NCI-H1436 treated with DMSO at 0.1 percent for 48 hours (cell line): Measurements from ENCODE around the gene ACSS1.

ENCODE experiments used
- DNase-seq: peaks from one replicate; lab custom pipeline; 2025; lab: John Stamatoyannopoulos, UW

Gene ACSS1

DNA sequence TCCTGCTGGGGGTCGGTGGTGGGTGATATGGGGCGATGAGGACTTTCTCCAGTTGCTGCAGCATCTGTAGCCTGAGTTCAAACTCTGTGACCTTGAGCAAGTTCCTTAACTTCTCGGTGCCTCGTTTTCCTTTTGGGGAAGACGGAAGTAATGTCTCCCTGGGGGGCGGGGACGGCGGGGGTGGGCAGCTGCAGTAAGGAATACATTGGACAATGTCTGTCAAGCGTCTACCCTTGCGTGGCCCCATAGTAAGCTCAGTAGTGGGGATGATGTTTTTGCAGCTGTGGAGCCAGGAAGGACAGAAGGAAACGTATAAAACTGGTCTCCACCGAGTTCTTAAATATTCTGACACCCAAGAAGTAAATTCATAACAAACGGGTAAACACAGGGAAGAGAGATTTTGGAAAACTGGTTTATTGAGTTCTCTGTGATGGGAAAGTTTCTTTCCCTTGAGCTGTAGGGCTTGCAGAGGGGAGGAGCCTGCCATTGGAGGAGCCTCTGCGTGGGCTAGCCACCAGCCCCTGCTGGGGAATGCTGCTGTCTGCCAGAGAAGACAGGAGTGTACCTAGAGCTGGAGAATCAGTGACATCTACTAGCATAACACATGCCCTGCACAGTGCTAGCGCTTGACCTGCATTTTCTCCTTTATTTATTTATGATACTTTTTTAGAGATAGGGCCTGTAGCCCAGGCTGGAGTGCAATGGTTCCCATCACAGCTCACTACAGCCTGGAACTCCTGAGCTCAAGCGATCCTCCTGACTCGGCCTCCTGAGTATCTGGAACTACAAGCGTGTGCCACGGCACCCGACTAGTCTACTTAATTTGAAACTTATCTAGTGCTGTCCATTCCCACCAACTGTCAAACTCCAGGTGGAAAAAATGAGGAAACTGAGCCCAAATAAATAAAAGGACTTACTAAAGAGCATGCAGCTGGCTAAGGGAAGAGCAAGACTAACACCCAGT, 1.2 kb upstream of the ACSS1 start:
- DNase-seq, result no peak

DNA sequence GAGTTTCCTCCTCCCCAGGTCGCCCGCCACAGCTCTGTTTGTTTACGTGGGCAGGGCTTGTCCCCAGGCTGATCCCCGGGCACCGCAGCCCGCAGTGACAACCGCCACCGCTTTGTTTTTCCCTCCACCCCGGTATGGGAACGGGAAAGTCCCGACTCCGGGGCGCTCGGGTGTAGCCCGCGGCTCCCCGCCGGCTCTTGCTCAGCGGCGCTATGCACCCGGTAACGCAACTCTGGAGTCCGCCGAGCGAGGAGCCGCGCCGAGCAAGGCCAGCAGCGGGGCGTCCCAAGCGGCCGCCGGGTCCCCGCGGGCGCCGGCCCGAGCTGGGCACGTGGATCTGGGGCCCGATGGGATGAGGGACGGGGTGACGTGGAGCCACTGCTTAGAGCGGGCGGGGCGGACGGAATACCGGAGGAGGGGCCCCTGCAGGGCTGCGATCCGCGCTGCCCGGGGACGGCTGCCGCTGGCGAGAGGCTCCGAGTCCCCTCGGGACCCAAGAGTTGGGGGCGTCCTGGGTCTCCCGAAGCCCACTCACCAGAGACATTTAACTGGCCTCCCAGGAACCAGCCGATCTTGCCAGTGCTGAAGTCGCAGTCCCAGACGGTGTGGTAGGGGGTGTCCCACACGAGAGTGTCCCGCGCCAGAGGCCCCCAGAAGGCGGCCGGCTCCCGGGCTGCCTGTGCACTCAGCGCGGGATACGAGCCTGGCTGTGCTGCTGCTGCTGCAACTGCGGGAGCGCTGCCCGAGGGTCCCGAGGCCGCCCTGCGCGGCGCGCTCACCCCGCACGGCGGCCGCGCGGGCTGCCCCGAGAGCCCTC, 497 bp downstream of the ACSS1 start:
- DNase-seq, result no peak

DNA sequence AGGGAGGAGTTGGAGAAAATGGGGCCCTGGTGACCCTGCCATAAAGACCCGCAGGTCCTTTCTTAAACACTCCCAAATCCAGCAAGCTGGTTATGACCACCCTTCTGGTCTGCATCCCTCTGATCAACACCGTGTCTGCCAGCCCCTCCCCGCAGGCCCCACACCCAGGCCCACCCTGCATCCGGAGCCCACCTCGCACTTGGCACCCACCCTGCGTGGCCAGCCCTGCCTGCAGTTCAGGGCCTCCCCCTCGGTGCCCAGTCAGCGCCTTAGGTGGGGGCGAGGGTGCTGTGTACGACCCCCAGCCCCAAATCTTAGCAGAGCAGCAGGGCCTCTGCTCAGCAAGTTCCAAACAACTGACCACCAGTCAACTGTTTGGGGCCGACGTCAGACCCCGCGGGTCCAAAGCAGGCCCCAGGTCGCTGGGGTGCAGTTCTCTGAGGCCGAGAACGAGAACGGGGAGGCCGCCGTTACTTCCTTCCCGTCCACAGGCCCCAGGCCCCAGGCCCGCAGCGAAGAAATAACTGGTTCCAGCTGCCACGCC, 1.2 kb downstream of the ACSS1 start:
- DNase-seq, result no peak

DNA sequence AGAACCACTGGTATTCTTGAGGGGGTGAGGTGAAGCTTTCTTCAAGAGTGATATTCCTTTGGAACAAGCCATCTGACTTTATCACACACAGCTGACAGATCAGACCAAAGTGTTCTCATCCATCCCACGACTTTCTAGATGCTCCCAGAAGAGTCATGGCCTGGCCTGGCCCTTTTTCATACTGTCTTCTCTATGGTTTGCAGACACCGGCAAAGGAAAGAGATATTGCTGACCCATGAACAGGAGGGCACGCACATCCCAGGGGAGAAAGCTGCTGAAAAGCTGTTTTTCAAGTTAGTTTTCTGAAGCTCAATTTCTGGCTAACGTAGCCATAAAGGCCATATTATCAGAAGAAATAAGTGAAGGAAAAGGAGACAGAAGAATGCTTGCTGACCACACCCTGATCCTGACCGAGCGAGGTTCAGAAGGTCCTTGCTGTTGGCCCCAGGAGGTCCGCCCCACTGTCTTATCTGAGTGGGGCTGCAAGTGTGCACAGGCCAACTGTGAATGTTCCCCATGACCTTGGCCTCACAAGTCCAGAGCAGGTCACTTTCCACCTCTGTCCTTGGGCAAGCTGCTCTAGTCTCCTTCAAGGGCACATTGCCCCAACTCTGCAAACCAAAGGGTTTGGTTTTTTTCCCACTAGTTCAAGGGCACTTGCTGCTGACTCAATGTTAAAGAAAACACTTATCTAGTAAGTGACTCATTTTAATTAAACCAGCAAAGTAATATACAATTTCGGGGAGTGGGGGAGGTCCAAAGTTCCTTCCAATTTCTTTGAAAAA, 2.0 kb downstream of the ACSS1 start:
- DNase-seq, result no peak

DNA sequence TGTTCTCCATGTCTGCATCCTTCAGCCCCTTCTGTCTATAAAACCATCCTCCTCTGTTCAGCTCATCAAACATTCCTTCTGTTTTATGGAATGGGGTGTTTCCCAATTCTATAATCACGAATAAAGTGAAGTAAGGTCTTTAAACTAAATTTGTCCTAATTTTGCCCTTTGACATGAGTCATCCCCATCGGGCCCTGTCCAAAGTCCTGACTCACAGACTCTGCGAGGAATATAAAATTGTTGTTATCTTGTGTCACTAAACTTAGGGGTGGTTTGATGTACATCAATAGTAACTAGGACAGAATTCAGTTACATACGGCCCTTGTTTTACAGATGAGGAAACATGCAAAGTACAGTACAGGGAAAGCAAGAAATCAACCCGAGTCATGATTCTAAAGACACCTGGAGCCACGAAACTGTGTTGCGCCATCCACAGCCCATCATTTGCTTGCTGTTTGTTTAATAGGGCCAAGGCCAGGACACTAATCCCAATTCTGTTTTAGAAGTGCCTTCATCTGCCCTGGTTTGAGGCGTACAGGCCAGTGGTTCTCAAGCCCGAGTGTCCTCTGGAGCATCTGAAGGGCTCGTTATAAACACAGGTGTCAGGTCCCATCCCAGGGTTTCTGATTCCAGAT, 2.8 kb downstream of the ACSS1 start:
- DNase-seq, result no peak

DNA sequence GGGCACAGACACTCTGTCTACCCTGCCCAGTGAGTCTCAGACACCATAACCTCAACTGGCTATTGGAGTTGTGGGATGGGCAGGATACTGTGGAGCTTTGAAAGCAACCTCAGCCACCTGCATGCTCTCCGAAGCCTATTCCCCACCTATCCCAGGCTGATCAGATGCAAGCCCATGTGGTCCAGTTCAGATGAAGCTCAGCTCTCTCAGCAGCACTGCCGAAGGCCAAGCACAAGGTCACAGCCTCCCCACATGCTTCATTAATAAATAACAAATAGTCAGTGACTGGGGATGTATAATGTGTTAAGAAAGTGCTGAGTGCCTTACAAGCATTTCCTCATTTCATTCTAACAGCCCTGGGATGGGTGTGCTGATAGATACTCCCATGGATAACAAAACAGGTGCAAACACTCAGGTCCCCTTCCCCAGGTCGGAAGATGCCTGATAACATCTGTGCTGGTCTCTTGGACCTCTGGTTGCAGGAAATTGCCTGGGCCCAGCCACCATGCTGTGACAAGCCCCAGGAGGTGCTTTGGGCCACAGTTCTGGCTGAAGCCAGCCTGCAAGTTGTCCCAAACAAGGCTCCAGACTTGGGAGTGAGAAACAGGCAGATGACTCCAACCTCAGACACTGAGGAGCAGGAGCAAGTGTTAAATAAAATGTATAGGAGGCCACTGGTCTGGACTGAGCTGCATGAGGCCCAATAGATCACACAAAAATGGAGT, 3.7 kb downstream of the ACSS1 start:
- no peak for DNase-seq

GRCh38 chr20:25053255-25054031, 4.5 kb downstream of the ACSS1 start:
- DNase-seq, result no peak

GRCh38 chr20:25052255-25053194, 5.4 kb downstream of the ACSS1 start:
- DNase-seq, result no peak

- no peak for DNase-seq
These were observed 6.4 kb downstream of the ACSS1 start for GRCh38 chr20:25051386-25052155.

DNA sequence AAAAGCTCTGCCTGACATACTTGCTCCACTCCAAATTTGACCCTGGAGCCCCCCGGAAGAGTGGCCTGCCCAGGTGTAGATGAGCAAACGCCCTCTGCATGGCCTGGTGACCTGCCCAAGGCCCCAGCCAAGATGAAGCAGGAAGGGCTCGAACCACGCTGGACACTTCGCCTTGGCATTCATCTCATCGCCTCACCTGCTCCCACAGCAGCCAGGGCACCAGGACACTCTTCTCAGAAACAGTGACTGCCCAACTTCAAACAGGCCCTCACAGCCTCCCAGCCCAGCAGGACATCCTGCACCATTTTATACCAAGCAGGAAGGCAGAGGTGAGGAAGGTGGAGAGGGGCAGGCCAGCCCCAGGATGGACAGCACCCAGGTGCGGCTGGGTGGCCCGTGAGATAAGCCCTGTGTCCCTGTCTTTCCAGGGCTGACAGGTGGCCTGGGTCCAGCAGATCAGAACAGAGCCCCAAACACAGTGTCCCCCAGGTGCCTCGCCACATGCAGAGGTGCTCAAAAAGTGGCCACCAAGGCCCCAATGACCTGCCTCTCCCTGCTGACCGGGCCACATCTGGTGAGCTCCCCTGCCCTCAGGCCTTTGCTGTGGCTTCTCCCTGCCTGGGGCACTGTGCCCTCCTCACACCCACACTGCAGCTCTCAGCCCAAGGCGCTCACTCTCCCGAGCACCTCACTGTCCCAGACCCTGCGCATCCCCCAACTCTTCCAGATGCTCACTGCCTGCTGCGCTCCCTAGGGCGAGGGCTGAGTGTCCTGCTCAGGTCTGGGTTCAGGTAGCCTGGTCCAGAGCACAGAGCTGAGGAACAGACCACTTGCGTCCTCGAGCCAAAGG, 7.2 kb downstream of the ACSS1 start:
- no peak for DNase-seq

DNA sequence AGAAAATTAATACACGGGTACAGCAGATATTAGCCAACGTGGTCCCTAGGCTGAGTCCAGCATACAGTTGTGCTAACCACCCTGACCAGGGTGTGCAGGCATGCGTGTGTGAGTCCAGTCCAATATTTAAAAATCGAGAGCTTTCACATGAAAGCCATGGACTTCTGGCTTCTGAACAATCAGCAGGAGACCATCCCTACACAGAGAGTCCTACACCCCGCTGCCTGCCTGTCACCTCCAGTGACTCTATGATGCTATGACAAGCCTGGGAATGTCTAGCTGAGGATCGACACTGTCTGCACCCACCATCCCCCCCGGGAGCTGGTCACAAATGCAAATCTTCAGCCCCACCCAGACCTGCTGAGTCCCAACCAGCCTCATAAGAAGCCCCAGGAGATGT, 7.9 kb downstream of the ACSS1 start:
- DNase-seq, result no peak

GRCh38 chr20:25049261-25050060, 8.5 kb downstream of the ACSS1 start:
- DNase-seq, result no peak

DNA sequence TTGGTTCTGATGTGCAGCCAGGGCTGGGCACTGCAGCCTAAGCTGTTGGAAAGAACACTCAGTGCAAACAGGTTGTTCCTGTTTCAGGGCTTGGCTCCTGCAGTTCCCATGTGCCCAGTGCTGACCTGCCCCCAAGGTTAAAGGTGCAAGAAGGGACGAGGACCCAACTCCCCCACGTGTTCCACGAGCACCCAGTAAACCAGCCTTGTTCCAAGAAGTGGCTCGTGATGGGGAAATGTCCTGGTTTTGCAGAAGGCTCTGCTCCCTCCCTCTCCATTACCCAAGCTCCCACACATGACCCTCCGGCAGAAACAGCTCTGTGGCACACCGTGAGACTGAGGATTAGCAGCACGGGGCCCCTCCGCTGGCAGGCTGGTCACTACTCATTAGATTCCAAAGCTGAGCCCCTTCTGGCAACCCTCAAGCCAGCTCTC, 9.4 kb downstream of the ACSS1 start:
- DNase-seq, result no peak

DNA sequence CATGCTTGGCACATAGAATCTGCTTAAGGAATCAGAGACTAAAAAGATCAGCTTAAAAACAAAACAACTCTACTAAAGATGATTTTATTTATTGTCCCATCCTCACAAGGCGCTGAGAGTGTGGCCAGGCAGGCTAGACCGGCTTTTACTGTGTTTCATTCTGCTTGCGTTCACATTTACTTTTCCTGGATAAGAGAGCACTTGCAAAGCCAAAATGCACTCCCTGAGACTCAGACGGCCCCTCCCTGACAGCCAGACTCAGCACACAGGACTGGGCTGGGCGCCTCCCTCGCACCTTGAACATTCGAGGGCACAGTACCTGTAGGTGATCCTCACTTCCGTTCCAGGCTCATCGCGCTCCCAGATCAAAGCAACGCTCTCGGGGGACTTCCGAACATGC, 10.2 kb downstream of the ACSS1 start:
- no peak for DNase-seq

GRCh38 chr20:25046736-25047666, 10.9 kb downstream of the ACSS1 start:
- no peak for DNase-seq
